GM18526 (cell line): ENCODE data around the gene PRLR.

Source experiments
- POLR2A ChIP-seq: IDR thresholded peaks from 3 replicates; pipeline ENCODE4 v1.6.1; 2011; ENCODE audit not compliant: insufficient read length; ENCODE audit errors: extremely low read depth

PRLR gene

DNA sequence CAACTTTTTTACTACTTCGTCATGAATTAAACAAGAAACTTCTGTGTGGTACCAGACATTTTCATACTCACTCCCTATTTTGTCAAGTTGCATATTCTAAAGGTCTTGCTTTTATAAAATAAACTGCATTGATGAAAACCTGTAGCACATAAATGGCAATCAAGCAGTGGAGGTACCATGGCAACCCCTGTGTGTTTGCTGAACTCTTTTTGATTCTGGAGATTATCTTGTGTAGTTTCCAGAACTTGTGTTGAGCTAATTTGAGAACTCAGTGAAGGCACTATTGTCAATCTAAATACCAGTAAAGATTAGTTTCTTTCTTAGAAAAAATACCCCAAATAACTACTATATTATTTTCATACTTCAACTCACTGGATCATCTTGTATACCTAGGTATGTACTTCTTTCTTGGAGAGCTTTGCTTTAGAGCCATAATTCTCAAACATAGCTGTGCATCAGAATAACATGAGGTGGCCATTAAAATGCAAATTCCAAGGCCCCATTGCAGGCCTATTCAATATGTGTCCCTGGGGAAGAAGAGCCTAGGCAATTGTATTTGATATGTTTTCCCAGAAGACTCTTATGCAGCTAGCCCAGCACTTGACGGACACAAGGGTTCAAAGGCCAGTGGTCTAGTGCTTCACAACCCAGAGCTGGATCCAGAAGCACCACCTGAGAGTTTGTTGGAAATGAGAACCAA is 9.8 kb upstream of the PRLR start:
- TF ChIP-seq POLR2A, result no peak

GRCh38 chr5:35239476-35239875 is 9.2 kb upstream of the PRLR start:
- no peak for TF ChIP-seq POLR2A

DNA sequence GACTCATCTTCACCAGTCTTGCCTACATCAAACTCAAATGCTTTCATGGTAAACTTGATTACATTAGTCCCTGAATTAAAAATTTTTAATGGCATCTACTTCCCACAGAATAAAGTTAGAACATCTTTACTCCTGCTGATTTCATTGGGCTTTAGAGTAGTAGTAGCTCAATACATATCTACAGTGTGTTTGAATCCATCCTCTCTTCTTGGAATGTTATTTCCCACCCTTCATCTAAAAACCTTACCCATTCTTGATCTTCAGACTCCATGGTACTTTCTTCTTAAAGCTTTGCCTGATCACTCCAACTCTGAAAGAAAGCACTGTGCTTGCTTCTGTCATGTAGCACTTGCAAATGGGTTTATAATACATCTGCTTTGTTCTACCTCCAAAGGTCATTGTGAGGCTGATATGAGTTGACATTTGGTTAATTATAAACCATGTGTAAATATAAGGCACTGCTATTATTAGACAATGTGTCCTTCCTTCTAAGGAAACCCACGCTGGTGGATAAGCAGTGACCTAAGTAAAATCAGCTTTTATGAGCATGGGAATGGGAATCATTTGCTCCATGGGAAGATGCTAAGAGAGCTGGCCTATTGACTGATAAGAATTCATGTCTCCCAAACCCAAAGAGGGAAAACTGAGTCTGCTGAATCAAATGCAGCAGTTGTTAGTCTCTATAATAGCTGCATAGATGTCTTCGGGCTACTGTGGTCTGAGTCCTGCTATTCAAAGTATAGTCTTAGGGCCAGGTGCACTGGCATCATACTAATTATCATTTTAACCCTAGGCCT is 7.5 kb upstream of the PRLR start:
- TF ChIP-seq POLR2A, result no peak

DNA sequence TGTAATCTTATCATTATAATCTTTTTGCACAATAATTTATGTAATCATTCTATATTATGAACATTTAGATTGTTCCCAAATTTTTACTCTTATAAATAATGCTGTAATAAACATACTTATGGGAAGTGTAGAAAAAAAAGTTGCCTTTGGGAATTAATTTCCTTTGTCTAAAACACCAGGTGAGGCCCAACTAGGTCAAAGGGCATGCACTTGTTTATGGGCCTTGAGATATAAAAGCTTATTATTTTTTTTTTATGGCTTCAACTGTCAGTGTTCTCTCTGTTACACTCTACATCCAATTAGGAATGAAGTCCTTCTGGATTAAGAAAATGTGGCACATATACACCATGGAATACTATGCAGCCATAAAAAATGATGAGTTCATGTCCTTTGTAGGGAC is 6.5 kb upstream of the PRLR start:
- no peak for TF ChIP-seq POLR2A

- TF ChIP-seq POLR2A, result no peak
Observed at GRCh38 chr5:35233601-35234000, 3.3 kb upstream of the PRLR start.

- TF ChIP-seq POLR2A, result no peak
Observed at GRCh38 chr5:35233121-35233520, 2.8 kb upstream of the PRLR start.

GRCh38 chr5:35232124-35232523 is 1.8 kb upstream of the PRLR start:
- no peak for TF ChIP-seq POLR2A

- TF ChIP-seq POLR2A, result no peak
Observed at GRCh38 chr5:35229076-35230037, 930 bp downstream of the PRLR start.

- TF ChIP-seq POLR2A, result no peak
Observed at GRCh38 chr5:35228310-35228709, 2.0 kb downstream of the PRLR start.

DNA sequence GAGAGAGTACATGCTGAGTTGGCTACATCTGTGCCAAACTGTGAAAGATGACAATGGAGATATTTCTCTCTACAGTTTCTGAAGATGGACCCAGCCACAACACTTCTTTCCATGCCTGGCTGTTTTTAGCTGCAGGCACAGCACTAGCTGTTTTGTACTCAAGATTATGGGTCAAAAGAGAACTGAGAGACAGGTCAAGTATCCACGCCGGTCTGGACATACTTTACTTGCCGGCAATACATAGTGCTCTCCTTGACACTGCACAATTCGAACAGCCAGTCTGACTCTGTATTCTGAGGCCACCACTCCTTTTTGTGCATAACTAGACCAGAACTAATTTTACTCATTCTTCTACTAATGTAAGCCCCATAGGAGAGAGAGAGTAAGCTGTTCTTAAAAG is 2.6 kb downstream of the PRLR start:
- no peak for TF ChIP-seq POLR2A

GRCh38 chr5:35223787-35224395 is 6.4 kb downstream of the PRLR start:
- no peak for TF ChIP-seq POLR2A

- TF ChIP-seq POLR2A, result no peak
Observed at GRCh38 chr5:35220967-35221366, 9.3 kb downstream of the PRLR start.

DNA sequence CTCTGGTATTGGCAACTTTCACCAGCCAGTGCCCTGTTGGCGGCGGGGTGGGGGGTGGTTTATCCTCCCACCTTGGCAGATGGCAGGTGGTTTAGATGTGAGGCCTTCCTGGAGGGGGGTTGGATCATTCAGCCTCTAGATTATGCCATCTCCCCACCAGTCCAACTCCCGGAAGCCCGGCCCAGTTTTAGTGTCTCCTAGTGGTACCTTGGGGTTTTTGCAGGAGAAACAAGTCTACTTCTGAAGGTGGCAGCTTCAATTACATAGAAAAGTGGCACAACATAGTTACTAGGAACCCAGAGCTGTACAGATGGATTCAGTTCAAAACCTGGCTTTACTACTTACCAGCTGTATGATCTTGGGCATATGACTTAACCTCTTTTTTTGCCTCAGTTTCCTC is 11.3 kb downstream of the PRLR start:
- TF ChIP-seq POLR2A, result no peak

- TF ChIP-seq POLR2A, result no peak
Observed at GRCh38 chr5:35214051-35214450, 16.2 kb downstream of the PRLR start.

- no peak for TF ChIP-seq POLR2A
Observed at GRCh38 chr5:35213608-35214007, 16.7 kb downstream of the PRLR start.

DNA sequence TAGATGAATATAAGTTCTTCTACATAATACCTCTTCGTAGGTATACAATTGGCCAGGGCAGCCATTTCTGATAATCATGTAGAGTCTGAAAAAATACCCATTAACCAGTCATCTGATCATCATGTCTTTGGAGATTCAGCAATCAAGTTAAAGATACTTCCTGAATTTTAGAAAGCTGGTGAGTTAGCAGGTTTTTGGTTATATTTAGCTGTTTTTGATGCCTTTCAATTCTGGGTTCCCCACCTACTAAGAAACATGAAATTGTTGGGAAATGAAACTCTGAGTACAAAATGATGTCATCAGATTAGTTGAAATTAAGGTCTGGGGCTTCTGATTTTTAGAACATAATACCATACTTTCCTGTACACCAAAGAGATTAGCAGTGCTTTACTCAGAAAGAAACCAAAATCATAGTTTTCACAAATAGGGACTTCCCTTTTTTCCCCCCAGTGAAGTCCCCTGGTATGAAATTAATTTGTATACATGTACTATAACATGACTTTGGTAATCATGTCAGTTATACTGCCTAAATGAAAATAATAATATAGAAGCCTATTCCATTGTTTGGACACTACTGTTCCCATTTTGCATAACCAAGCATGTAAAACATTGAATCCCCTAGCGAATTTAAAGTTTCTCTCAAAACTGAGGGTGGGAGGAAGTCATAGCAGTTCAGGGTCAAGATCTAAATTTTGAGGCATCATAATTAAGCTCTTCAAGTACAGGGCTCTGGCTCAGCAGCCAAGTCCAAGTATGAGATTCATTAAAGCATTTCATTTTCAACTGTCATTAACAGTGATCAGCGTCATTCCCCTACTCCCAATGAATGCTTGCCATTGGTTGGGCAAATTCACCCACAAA is 17.9 kb downstream of the PRLR start:
- no peak for TF ChIP-seq POLR2A
